ENCODE results near the gene SPTA1. TPM values are rescaled to one million over a fixed set of nuclear protein-coding genes. Genes with fewer than 3 reads are reported as not detected.

SPTA1 gene
- total and polyA plus RNA-seq, 2 of the 8 experiments (the other 6 are each of a cell fraction or from before 2014, with no cell fraction given), result not detected

DNA sequence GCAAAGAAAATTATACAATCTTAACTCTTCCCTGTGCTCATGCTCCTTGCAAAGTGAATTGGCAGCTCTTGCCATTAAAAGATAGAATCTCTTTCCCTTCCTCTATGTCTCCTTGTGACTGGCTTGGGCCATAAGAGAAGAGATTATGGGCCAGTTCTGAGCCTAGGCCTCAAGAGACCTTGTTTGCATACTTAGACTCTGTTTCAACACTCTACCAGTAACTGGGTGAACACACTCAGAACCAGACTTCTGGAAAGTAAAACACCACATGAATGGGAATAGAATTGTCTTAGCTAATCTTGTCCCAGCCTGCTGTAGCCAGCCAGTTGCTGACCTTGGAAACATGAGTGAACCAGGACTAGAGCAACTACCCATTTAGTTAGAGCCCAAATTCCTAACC lies 49.3 kb upstream of the SPTA1 start:
- H2BK120ac ChIP-seq (replicated peaks; ENCODE audit: low read depth, low read length), result no peak overlapping the region
- H4K91ac ChIP-seq (replicated peaks; ENCODE audit: insufficient read length, low read length), result no peak overlapping the region
- H2BK12ac ChIP-seq (ENCODE audit: low read depth, low read length), result no peak overlapping the region
- no peak overlapping the region for H3K27ac ChIP-seq (ENCODE audit: low read depth, low read length)
- H3K18ac ChIP-seq (ENCODE audit: extremely low read depth, low read length), result no peak overlapping the region
- TF ChIP-seq TEAD4 (IDR thresholded peaks at IDR 0.05; ENCODE audit: low read depth, low read length) (no peak), BRCA1 (IDR thresholded peaks at IDR 0.05; ENCODE audit: low read depth, low read length) (no peak), CTCF (IDR thresholded peaks at IDR 0.05; ENCODE audit: control extremely low read depth in 1 of 3, insufficient read depth in 1 of 3, low read depth in 1 of 3, low read length in 3 of 3) (no peak), GABPA (IDR thresholded peaks at IDR 0.05; ENCODE audit: borderline replicate concordance, insufficient read depth, low read length) (no peak)
- H3K56ac ChIP-seq (replicated peaks; ENCODE audit: insufficient read length, low read depth, low read length), result no peak overlapping the region
- no peak overlapping the region for H3K4me3 ChIP-seq (ENCODE audit: extremely low read depth in 1 of 4, insufficient read depth in 2 of 4, low read depth in 3 of 4, low read length in 4 of 4)
- no peaks in the 10 kb centered on the region for H3K23me2 ChIP-seq (ENCODE audit: low read depth, low read length)
- H3K4ac ChIP-seq (replicated peaks; ENCODE audit: insufficient read length, low read depth, low read length), result no peak overlapping the region
- no peak overlapping the region for H2BK20ac ChIP-seq (ENCODE audit: low read length)
- H3K23ac ChIP-seq (ENCODE audit: insufficient read length), result no peak overlapping the region
- no peak for FAIRE-seq
- no peak overlapping the region for H4K8ac ChIP-seq (ENCODE audit: extremely low read depth, insufficient read depth, low read length)
- H2AK5ac ChIP-seq (ENCODE audit: low read depth, low read length), result no peak overlapping the region
- no peak overlapping the region for H3K9ac ChIP-seq (replicated peaks in 1 of 4; ENCODE audit: extremely low read depth in 1 of 4, low read depth in 3 of 4, low read length in 3 of 4)
- no peak for DNase-seq (ENCODE audit: low read depth in 1 of 2, low spot score in 2 of 2)
- H3K9me3 ChIP-seq (ENCODE audit: insufficient read depth in 2 of 2, low read depth in 1 of 2, low read length in 1 of 2), result no peaks in the 10 kb centered on the region
- ChIA-PET CTCF (ENCODE audit: partially characterized antibody) (no interaction called here), POLR2A (ENCODE audit: partially characterized antibody) (no interaction called here)
- H2BK15ac ChIP-seq (ENCODE audit: low read length), result no peak overlapping the region
- no peak overlapping the region for H2AFZ ChIP-seq (ENCODE audit: low read length)
- no peaks in the 10 kb centered on the region for H3K27me3 ChIP-seq (replicated peaks in 1 of 4; ENCODE audit: control insufficient read depth in 3 of 4, extremely low read depth in 1 of 4, insufficient read depth in 3 of 4, low read length in 3 of 4)
- H3K14ac ChIP-seq (ENCODE audit: insufficient read length), result no peak overlapping the region
- no peaks in the 10 kb centered on the region for H3K4me1 ChIP-seq (replicated peaks in 1 of 4; ENCODE audit: control insufficient read depth in 3 of 4, insufficient read depth in 4 of 4, low read length in 3 of 4)
- H4K5ac ChIP-seq (ENCODE audit: insufficient read length, low read depth, low read length), result no peak overlapping the region
- H3K36me3 ChIP-seq (ENCODE audit: control insufficient read depth in 2 of 4, insufficient read depth in 4 of 4, low read length in 3 of 4), result no peaks in the 10 kb centered on the region
- H2BK5ac ChIP-seq (ENCODE audit: low read depth, low read length), result no peak overlapping the region
- no peak overlapping the region for H3K4me2 ChIP-seq (ENCODE audit: insufficient read depth in 1 of 2, low read depth in 2 of 2, low read length in 2 of 2)
- no peaks in the 10 kb centered on the region for H3K79me1 ChIP-seq (ENCODE audit: low read depth, low read length)
- H4K20me1 ChIP-seq (replicated peaks in 1 of 2; ENCODE audit: control insufficient read depth in 1 of 2, insufficient read depth in 2 of 2, low read length in 2 of 2), result no peaks in the 10 kb centered on the region
- no peaks in the 10 kb centered on the region for H3K79me2 ChIP-seq (ENCODE audit: control insufficient read depth in 1 of 2, insufficient read depth in 2 of 2, low read length in 2 of 2)
